Stimulated activated CD4-positive, alpha-beta T cell treated with anti-CD3 and anti-CD28 coated beads, Interleukin-4, amount 100 ng/mL, for 48 hours (primary cell): Measurements from ENCODE around the gene USP54.
"Not testable (repeated sequence)": the region's sequence is repeated elsewhere in the genome, so short reads cannot be mapped to it uniquely, and the experiment has no call there.

Experiments
- DNase-seq, 2 donors: peaks; one replicate each; pipeline ENCODE4 v3.0.0-alpha.2; 2020; ENCODE audit warnings: low read depth in 2 of 2

The USP54 gene, protein sequence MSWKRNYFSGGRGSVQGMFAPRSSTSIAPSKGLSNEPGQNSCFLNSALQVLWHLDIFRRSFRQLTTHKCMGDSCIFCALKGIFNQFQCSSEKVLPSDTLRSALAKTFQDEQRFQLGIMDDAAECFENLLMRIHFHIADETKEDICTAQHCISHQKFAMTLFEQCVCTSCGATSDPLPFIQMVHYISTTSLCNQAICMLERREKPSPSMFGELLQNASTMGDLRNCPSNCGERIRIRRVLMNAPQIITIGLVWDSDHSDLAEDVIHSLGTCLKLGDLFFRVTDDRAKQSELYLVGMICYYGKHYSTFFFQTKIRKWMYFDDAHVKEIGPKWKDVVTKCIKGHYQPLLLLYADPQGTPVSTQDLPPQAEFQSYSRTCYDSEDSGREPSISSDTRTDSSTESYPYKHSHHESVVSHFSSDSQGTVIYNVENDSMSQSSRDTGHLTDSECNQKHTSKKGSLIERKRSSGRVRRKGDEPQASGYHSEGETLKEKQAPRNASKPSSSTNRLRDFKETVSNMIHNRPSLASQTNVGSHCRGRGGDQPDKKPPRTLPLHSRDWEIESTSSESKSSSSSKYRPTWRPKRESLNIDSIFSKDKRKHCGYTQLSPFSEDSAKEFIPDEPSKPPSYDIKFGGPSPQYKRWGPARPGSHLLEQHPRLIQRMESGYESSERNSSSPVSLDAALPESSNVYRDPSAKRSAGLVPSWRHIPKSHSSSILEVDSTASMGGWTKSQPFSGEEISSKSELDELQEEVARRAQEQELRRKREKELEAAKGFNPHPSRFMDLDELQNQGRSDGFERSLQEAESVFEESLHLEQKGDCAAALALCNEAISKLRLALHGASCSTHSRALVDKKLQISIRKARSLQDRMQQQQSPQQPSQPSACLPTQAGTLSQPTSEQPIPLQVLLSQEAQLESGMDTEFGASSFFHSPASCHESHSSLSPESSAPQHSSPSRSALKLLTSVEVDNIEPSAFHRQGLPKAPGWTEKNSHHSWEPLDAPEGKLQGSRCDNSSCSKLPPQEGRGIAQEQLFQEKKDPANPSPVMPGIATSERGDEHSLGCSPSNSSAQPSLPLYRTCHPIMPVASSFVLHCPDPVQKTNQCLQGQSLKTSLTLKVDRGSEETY (N-terminal part only)

DNA sequence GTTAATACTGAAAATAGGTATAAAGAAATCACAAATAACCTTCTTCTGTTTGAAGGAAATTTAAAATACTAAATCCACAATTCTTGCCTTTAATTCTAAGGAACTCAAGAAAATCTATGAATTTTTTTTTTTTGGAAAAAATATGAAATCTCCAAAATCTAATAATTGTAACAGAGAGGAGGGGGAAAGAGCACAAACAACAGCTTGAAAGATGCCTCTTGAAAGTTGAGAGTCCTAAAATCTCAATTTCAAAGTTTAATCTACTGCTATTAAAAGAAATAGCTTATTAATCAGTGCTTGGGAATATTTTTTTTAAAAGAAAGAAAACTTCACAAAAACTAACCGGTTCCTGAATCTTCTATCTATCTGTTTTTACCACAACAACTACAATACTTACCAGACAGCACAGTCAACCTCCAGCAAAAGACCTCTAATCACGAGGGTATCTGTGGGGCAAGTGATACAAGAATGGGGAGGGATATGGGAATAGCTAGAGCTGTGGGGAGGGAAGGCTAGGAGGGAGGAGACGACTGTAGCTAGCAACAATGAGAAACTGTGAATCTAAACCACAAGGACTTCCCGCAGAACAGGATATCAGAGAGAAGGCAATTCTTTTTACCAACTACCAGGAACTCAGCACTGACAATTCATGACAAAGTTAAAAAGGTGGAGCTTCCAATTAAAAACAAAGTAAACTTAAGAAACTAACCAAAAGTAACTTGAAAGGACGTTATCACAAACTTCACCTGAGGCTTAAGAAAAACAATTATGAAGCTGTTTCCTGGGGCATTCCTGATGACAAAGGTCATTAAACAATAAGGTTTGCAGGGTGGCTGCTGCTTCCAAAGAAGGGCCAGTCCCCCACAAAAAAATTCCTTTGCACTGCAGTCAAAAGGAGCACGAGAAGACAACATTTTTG is at the start of gene USP54:
Gene USP54, minus strand, starts transcription at position 462 of the 919 bp plus-strand sequence. CDS start 15,684 bp downstream, outside the sequence.
- no peak for DNase-seq

DNA sequence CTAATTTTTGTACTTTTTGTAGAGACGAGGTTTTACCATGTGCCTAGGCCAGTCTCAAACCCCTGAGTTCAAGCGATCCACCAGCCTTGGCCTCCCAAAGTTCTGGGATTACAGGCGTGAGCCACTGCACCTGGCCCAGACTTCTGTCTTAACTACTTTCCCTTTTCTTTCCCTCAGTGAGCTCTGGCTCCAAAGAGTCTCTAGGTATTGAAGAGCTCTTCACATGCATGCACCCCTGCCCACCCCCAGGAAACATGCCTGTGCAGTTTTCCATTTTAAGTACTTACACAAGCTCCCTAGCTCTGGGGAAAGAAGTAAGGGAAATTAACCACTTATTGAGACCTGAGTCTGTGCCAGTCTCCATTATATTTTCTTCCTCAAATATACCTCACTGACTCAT is 48.1 kb upstream of the USP54 start:
- DNase-seq, result no peak

DNA sequence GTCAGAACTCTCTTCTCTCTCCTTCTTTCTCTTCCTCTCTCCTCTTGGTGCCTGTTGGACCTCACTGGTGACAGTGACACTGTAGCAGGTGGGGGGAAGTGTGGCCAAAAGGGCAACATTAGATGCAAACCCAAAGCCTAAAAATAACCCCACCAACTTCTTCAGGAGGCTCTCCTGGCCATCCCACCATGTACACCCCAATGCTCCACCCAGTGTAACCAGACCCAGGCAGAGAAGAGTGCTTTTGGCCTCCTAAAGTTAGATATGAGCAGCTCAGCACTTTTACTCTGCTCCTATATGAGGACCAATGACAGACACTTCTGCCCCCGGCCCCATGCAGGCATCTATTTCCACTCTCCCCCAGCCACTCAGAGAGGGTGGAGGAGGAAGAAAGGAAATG is 44.6 kb upstream of the USP54 start:
- no peak for DNase-seq

DNA sequence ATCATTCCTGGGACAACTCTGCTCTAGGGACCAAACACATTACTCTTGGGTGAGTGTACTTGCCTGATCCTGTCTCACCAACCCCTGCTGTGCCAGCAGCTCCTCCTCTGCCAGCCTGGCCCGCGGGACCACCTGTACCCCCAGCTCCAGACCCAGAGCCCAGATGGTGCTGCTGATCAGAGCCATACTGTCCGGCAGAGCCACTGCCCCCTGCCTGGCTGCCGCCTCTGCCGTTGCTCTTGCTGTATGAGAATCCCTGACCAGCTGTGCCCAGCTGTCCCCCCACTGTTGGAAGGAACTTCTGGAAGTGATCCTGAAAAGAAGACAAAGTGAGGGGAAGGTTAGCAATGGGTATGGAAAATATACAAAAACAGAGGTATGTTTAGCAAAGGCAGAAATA is 43.3 kb upstream of the USP54 start:
- DNase-seq, result no peak

DNA sequence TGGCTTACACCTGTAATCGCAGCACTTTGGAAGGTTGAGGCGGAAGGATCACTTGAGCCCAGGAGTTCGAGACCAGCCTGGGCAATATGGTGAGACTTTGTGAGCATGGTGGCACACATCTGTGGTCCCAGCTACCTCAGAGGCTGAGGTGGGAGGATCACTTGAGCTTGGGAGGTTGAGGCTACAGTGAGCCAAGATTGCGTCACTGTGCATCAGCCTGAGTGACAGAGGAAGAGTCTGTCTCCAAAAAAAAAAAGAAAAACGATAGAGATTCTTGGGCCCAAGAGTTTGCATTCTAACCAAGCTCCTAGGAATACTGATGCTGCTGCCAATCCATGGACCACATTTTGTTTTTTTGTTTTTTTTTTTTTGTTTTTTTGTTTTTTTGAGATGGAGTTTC is 38.0 kb upstream of the USP54 start:
- DNase-seq, result no peak

DNA sequence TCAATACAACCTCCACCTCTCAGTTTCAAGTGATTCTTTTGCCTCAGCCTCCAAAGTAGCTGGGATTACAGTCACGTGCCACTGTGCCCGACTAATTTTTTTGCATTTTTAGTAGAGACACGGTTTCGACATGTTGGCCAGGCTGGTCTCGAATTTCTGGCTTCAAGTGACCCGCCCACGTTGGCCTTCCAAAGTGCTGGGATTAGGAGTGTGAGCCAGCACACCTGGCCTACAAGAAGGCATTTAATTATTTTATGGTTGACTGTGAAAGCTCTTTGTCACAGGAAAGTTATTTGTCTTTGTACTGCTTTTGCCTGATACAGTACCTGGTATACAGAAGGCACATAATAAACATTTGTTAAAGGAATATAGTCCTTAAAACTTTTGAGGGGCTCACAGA is 37.3 kb upstream of the USP54 start:
- DNase-seq, result no peak

DNA sequence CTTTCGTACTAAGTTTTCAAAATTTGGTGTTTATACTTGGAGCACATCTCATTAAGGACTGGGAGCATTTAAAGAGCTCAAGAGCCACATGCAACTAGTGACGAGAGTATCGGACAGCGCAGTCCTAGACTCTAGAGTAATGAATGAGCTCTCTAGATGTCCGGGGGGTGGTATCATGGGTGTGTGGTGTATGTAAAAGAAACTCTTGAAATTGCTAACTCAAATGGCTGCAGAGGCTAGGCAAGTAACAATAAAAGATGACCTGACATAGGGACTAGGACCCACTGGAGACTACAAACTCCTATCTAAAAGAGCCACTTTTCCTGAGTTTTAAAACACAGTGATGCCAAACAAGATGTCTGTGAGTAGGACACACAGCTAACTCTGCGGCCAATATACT is 36.2 kb upstream of the USP54 start:
- DNase-seq, result no peak

DNA sequence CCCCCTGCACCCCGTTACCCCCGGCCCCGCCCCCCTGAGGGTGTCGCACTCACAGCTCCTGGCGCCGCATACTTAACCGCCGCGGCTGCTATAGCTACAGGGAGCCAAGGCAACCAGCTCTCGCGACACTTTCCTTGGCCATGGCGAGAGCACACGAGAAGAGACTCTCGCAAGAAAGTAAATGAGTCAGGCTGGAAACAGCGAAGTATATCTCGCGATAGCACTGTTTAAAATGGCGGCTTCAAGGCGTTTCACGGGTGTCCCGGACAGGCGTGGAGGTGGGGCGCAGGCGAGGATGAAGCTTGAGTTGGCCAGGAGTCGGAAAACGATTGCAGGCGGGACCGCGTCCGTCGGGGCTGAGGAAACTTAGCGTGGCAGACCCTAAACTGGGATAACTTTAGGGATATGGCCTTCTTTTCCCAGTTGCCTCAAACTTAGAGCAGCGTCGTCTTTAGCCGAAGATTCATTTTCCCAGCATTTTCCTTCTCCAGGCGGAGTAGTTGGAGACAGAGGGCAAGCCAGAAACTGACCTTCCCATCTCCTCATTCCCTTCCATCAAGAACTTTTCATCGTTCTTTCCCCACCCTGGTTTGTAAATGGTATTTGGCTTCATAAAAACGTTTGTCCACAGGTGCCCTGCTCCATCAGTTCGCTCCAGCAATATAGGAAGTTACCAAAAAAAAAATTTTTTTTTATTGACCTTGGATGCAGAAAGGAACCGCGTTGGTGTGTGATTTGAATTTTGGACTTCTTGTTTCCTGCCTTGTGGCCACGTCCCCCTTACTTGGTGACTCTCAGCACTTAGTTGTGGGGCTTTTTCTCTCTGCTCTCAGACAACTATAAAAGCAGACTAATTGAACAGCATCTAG is 35.0 kb upstream of the USP54 start:
- peak; percentile 87 to 89 for DNase-seq

DNA sequence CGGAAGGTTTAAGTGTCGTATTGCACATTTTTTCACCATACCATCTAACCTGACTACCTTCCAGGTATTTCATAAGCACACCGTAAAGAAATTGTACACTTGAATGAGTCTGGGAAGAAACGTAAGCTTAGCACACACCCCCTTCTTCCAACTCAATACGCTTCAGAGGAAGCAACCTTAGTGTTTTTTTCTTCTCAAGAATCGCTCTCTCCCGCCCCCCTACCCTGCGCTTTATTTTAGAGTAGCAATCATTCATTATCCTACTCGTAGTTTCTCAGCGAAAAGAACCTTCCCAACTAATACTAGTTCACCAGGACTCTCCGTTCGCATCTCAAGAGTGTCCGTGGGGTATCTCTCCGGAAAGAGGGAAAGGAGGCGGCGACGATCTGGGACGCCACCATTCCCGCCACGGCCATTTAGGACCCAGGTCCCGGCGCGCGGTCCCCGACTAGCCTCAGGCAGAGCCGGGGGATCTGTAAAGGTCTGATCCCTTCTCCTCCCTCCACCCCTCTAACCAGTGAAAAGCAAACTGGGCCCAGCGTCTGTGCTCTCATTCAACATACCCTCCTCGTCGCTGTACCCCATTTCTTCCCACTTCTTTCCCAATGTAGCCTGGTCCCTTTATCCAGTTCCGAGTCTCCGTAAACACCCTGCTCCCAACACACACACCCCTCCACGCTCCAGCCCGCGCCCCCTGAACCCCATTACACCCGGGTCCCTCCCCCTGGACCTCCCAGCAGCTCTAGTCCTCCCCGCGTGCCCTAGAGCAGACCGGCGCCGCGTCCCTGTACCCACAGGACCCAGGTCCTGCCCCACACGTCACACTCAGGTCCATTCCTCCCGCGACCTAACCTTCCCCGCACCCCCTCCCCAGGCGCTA is 34.1 kb upstream of the USP54 start:
- no peak for DNase-seq

DNA sequence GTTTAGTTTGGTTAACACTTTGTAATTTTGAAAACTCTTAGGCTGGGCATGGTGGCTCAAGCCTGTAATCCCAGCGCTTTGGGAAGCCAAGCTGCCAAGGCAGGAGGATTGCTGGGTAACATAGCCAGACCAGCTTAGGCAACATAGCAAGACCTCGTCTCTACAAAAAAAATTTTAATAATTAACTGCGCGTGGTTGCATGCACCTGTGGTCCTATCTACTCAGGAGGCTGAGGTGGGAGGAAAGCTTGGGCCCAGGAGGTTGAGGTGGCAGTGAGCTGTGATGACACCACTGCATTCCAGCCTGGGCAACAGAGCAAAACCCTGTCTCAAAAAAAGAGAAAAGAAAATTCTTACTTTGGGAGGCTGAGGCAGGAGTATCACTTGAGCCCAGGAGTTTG is 31.9 kb upstream of the USP54 start:
- no peak for DNase-seq

DNA sequence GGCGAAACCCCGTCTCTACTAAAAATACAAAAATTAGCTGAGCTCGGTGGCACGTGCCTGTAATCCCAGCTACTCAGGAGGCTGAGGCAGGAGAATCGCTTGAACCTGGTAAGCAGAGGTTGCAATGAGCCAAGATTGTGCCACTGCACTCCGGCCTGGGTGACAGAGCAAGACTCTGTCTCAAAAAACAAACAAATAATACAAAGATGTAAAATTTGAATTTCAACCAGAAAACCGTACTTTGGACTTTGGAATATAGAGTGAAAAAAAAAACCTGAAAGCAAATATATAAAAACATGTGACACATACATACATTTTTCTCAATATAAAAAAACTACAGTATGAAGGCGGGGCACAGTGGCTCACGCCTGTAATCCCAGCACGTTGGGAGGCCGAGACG is 29.8 kb upstream of the USP54 start:
- not testable (repeated sequence) for DNase-seq

DNA sequence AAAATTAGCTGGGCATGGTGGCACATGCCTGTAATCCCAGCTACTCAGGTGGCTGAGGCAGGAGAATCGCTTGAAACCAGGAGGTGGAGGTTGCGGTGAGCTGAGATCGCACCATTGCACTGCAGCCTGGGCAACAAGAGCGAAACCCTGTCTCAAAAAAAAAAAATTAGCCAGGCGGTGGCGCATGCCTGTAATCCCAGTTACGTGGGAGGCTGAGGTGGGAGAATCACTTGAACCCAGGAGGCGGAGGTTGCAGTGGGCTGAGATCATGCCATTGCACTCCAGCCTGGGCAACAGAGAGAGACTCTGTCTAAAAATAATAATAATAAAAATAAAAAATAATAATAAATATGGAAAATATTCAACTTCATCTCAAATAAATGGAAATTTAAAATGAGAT is 26.0 kb upstream of the USP54 start:
- not testable (repeated sequence) for DNase-seq

DNA sequence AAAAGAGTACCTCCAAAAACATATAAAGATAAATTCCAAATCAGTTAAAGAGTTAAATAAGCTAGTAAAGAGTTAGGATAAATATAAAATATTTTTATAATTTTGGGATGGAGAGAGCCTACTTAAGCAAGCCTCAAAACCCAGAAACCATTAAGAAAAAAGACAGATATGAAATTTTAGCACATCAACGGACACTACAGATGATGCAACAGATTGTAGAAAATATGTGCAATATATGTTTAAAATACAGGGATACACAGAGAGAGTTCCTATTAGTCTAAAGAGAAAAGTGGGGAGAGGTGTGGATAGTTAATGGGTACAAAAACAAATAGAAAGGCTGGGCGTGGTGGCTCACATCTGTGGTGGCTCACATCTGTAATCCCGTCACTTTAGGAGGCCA is 23.6 kb upstream of the USP54 start:
- no peak for DNase-seq

DNA sequence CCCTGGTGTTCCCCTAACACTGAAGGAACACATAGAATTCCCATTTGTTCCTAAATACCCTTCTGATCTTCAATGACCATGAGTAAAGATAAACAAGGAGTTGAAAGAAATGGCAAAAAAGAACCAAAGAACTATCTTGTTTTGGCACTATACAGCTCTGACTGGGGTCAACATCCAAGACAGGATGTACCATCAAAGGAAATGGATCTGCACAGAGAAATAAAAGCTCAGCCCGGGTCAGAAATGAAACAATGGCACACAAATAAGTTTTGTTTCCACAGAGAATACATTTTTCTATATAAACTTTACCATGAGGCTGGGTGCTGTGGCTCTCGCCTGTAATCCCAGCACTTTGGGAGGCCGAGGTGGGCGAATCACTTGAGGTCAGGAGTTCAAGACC is 18.0 kb upstream of the USP54 start:
- DNase-seq, result no peak

DNA sequence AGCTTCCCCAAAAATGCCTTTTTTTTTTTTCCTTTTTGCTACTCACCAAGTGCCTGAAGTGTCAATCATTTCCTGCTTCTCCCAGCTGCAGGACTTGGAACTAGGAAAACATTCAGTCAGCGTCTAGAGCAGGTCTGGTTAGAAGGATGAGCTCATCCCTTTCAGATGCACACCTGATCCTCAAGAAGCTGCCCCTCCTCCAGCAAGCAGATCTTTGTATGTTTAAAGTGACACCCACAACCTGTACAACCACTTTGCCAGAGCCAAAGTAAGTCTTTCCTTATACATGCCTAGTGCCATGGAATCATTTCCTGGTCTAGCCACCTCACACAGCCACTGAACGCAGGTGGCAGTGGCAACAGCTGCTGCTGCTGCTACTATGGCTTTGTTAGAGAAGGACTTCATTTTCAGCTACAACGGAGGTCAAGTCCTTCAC is 10.4 kb upstream of the USP54 start:
- no peak for DNase-seq

DNA sequence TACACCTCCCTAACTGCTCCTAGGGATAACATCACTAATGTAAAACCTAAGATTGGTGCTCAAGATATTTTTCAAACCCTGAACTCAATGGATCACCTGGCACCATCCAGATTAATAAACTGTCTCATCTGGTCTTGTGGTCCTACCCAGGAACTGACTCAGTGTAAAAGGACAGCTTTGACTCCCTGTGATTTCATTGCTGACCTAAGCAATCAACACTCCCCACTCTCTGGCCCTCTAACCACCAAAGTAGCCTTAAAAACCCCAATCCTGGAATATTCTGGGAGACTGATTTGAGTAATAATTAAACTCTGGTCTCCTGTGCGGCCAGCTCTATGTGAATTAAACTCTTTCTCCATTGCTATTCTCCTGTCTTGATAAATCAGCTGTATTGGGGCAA is 6.2 kb upstream of the USP54 start:
- no peak for DNase-seq

DNA sequence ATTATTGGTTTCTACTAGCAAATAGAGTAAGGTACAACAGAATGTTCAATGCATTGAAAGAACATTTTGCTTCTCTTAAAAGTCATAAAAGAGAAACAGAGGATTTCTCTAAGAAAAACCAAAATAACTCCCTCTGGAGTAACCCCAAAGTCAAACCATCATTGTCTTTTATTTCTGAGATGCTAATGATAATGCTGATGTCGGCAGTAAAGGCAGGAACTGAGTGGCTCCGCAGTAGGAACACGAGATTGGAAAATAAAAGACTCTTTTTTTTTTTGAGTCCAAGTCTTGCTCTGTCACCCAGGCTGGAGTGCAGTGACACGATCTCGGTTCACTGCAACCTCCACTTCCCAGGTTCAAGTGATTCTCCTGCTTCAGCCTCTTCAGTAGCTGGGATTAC is 2.7 kb upstream of the USP54 start:
- no peak for DNase-seq

DNA sequence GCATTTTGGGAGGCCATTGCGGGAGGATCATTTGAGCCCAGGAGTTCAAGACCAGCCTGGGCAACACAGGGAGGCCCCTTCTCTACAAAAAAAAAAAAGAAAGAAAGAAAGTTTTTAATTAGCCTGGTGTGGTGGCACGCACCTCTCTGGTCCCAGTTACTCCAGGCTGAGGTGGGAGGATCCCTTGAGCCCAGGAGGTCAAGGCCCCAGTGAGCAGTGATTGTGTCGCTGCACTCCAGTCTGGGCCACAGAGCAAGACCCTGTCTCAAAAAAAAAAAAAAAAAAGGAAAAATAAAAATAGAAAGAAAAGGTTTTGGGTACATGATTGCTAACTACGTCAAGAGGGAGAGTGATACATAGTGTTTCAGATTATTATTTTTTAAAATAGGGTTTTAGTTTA is 2.0 kb upstream of the USP54 start:
- DNase-seq, result no peak

DNA sequence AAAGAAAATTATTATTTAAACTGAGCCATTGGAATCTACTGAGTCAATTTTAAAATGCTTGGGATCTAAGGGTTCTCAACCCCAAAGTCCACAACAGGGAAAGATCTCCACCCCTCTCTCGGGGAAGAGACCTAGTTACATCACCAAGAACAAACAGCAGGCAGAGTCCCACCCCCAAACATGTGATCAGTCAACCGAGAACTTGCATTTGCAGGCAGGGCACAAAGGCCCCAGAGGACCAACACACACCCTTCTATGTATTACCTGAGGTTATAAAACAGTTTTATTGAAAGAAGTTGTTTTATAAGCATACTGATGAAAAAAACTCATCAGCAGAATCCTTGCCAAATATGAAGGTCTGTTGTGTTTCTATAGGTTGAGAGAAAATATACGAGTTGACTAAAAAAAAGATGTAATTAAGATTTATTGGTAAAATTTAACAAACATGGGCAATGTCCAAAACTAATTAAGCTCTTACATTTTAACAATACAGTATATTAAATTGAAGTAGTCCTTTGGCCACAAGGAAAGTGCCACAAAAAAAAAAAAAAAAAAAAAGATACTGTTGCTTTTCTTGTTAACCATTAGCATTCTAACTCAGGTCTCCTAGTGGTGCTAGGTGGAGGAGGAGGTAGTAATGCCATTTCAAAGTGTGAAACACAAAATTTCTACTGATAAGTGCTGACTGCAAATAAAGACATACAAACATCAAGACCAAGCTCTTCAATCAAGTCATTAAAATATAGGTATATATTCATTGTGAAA is 975 bp upstream of the USP54 start:
- no peak for DNase-seq
